ENCODE measurements around the gene OAF.

The OAF gene

DNA sequence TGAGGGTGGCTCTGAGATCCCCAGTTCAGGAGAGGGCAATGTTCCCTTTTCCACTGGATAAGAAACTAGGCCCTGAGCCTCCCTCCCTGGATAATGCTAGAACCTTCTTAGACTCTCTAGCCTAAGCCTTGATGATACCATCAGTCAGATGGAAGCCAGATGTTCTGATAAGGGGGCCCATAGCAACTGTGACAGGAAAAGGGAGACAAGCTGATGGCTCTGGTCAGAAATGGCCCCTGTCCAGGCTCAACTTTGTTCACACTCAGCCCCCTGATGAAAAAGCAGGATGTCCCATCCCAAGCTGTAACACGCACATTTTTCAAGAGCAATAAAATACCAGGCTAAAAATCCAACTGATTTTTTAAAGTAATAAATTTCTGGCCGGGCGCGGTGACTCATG lies 7.2 kb upstream of the OAF start:
- no peak overlapping the region for H3K27ac ChIP-seq
- no peak for TF ChIP-seq EZH2 (IDR thresholded peaks at IDR 0.05)
- TF ChIP-seq FOXP2 (optimal IDR thresholded peaks at IDR 0.05; ENCODE audit: control extremely low read depth, extremely low read length, insufficient read depth) = no peak
- H3K9me3 ChIP-seq (ENCODE audit: low read depth, low read length) = no peaks in the 10 kb centered on the region
- H3K9ac ChIP-seq (ENCODE audit: insufficient read length) = no peak overlapping the region
- no peak for DNase-seq (ENCODE audit: low read depth, low spot score)
- H3K4me3 ChIP-seq = no peak overlapping the region
- H3K36me3 ChIP-seq (ENCODE audit: insufficient read depth, low read length) = no peaks in the 10 kb centered on the region

DNA sequence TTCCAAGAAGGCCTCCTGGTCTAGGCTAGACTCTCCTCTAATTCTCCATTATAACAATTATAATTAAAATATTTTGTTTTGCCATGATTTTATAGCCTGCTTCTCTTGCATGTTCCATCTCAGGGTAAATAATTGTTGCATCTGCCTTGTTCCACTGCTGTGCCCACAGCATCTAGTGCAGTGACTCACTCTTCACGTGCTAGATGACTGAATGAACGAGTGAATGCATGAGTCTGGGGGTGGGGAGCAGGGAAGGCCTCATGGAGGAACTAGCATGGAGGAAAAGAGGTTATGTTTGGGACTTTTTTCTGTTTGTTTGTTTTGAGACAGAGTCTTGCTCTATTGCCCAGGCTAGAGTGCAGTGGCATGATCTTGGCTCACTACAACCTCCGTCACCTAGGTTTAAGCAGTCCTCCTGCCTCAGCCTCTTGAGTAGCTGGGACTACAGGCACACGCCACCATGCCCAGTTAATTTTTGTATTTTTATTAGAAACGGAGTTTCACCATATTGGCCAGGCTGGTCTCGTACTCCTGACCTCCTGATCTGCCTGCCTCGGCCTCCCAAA lies 5.2 kb upstream of the OAF start:
- Histone ChIP-seq H3K36me3 (ENCODE audit: insufficient read depth, low read length) (no peaks in the 10 kb centered on the region), H3K9me3 (ENCODE audit: low read depth, low read length) (no peaks in the 10 kb centered on the region), H3K27ac (no peak overlapping the region), H3K9ac (ENCODE audit: insufficient read length) (no peak overlapping the region), H3K4me3 (no peak overlapping the region)
- no peak for TF ChIP-seq POLR2AphosphoS5 (IDR thresholded peaks at IDR 0.05; ENCODE audit: borderline replicate concordance, low read depth, low read length)
- TF ChIP-seq EZH2 (IDR thresholded peaks at IDR 0.05) = no peak
- TF ChIP-seq FOXP2 (optimal IDR thresholded peaks at IDR 0.05; ENCODE audit: control extremely low read depth, extremely low read length, insufficient read depth) = no peak
- DNase-seq (ENCODE audit: low read depth, low spot score) = no peak

DNA sequence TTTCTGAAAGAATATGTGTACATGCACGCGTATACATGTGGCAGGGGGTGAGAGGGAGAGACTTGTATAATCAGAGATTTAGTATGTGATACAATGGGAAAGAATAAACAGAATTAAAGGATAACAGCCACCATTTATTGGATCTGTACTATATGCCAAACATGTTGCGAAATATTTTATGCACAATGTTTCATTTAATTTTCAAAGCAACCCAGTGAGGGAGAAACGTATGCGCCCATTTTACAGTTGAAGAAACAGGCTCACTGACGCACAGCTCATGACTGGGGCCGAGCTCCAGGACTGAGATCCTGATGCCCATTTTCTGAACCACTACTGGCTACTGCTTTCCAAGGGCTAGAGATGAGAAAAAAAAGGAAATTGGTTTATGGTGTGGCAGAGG lies 3.3 kb upstream of the OAF start:
- Histone ChIP-seq H3K27ac (no peak overlapping the region), H3K9ac (ENCODE audit: insufficient read length) (no peak overlapping the region), H3K36me3 (ENCODE audit: insufficient read depth, low read length) (no peaks in the 10 kb centered on the region), H3K9me3 (ENCODE audit: low read depth, low read length) (no peaks in the 10 kb centered on the region), H3K4me3 (no peak overlapping the region)
- no peak for DNase-seq (ENCODE audit: low read depth, low spot score)
- TF ChIP-seq FOXP2 (optimal IDR thresholded peaks at IDR 0.05; ENCODE audit: control extremely low read depth, extremely low read length, insufficient read depth) (no peak), POLR2AphosphoS5 (IDR thresholded peaks at IDR 0.05; ENCODE audit: borderline replicate concordance, low read depth, low read length) (no peak), EZH2 (IDR thresholded peaks at IDR 0.05) (no peak)

DNA sequence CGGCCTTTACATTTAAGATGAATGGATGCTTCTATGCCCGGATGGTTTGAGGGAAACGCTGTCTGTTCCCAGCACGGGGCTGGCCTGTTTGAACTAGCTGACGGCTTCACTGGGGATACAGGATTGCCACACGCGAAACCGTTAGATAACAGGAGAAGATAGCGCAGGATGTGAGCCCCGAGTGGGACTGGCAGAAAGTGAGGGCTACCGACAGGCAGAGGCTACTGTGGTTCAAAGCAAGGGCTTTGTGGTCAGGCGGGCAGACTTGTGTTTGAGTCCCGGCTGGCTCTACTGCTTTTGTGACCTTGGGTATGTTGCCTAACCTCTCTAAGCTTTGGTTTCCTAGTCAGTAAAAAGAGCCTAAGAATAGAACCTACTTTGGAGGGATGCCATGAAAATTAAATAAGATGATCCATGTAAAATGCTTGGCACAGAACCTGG lies 2.8 kb upstream of the OAF start:
- H3K36me3 ChIP-seq (ENCODE audit: insufficient read depth, low read length) = no peaks in the 10 kb centered on the region
- no peak overlapping the region for H3K9ac ChIP-seq (ENCODE audit: insufficient read length)
- no peak for DNase-seq (ENCODE audit: low read depth, low spot score)
- TF ChIP-seq POLR2AphosphoS5 (IDR thresholded peaks at IDR 0.05; ENCODE audit: borderline replicate concordance, low read depth, low read length) (no peak), FOXP2 (optimal IDR thresholded peaks at IDR 0.05; ENCODE audit: control extremely low read depth, extremely low read length, insufficient read depth) (no peak), EZH2 (IDR thresholded peaks at IDR 0.05) (no peak)
- no peaks in the 10 kb centered on the region for H3K9me3 ChIP-seq (ENCODE audit: low read depth, low read length)
- H3K4me3 ChIP-seq = no peak overlapping the region
- H3K27ac ChIP-seq = no peak overlapping the region

DNA sequence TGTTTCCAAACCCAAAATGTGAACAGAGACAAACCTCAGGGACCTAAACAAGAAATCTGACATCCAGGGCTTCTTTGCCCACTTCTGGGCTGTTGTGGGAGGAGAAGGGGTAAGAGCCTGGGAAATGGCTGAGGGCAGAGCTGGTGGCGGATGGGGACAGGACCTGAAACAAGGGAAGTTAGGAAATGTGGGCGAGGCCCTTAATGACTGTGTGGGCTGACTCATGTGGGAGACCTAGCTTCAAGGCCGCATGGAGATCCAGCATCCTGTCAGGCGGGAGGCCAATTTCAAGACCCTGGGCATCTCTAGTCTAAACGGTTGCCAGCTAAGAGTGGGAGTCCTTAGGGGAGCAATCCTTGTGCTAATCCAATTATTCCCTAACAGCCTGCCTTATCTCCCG lies 2.1 kb upstream of the OAF start:
- Histone ChIP-seq H3K9me3 (ENCODE audit: low read depth, low read length) (no peaks in the 10 kb centered on the region), H3K9ac (ENCODE audit: insufficient read length) (no peak overlapping the region), H3K4me3 (no peak overlapping the region), H3K27ac (no peak overlapping the region), H3K36me3 (ENCODE audit: insufficient read depth, low read length) (no peaks in the 10 kb centered on the region)
- TF ChIP-seq EZH2 (IDR thresholded peaks at IDR 0.05) = no peak
- no peak for DNase-seq (ENCODE audit: low read depth, low spot score)

DNA sequence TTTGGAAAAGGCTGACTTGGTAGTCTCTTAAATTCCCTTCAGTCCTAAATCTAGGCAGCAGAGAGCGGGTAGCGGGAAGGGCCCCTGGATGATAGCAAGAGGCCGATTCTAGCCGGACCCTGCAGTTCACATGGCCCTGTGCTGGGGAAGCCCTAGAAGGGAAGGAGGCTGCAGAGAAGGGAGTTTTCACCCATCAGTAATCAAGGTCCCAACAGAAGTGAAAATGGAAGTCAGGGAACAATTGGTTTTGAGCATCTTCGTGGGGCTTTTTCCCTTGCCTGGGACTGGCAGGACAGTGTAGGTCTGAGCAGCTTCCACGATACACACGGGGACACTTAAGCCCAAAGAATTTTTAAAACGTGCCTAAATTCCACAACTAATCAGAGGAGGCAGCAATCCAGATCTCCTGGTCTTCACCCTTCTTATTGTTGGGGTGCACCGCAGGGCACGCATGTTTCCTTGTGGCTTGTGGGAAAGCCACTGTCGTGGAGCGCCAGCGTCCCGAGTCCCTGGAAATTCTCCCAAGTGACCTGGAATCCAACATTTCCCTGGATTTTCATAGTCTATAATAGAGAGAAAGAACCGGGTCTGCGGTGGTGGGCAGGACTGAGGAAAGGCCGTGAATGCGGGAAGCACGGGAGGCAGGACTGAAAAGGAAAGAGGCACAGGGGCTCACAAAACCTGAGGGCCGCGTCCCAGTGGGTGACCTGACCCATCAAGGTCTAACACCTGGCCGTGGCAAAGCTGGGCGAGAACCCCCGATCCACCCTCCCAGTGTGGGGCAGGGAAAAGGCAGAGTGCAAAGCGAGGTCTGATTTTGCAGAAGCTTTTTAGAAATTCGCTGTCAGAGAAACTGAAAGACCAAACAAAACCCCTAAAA lies 846 bp upstream of the OAF start:
- Histone ChIP-seq H3K9ac (ENCODE audit: insufficient read length) (peak overlapping the region; percentile 66), H3K36me3 (ENCODE audit: insufficient read depth, low read length) (peaks cover 7% of the 10 kb centered on the region; the same call in 1 of the 2 replicates), H3K9me3 (ENCODE audit: low read depth, low read length) (no peaks in the 10 kb centered on the region), H3K27ac (no peak overlapping the region), H3K4me3 (peak overlapping the region; percentile 77)
- DNase-seq (ENCODE audit: low read depth, low spot score) = no peak
- no peak for TF ChIP-seq EZH2 (IDR thresholded peaks at IDR 0.05)

DNA sequence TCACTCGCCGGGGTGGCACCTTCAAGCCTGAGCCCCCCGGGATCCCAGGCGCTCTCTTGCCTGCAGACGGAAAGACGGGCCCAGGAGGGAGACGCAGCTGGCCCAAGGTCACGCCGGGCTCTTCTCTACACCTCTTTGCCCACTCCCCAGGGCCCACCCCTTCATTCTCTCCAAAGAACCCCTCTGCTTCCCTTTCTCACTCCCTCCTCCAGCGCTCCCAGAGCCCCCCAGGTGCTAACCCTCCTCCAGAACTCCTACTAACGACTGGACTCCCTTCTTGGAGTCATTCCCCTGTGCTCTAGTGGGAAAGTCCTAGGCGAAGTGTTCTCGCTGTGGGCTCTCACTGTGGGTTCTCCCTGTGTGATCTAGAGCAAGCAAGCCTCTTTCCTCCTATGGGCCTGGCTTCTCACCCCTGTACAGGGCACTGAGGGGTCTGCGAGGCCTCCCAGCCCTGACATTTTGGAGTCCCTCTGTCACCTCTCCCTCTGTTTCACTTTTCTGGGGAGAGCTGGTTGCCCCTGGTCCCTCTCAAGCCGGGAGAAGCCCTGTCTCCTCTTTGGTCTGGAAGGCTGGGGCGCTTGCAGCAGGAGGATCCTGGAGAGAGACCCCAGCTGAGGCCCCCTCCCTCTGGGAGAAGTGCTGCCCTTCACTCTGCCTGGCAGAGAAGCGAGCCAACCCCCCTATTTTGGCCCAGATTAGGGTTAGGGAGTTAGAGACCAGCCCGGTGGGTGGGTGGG lies 858 bp downstream of the OAF start:
- no peak for DNase-seq (ENCODE audit: low read depth, low spot score)
- peak overlapping the region; percentile 66 for H3K9ac ChIP-seq (ENCODE audit: insufficient read length)
- H3K27ac ChIP-seq = no peak overlapping the region

DNA sequence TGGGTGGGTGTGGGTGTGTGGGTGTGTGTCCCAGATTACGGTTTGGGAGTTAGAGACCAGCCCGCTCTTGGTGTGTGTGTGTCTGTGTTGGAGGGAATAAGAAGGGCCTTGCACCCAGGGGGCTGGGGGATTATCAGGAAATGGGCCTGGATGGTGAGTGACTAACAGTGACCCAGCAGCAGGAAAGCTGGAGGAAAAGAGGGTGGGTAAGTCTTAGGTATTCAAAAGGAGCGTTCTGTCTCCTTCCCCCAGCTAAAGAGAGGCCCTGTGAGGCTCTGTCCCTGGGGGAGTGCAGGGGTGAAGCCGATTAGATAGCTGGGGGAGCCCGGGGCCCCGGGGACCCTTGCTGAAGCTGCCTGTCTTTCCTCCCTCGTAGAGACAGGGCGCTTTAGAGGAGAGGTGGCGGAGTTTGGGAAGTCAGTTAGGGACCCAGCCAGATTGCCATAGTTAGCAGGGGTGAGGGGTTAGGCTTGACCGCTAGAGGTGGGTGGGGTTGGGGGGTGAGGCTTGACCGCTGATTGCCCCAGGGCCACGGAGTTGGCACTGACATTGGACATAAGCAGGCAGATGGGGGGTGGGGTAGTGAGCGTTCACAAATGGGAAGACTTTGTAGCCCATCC lies 1.5 kb downstream of the OAF start:
- H3K4me3 ChIP-seq = peak overlapping the region; percentile 77
- H3K27ac ChIP-seq = no peak overlapping the region
- DNase-seq (ENCODE audit: low read depth, low spot score) = no peak
- no peaks in the 10 kb centered on the region for H3K9me3 ChIP-seq (ENCODE audit: low read depth, low read length)
- H3K36me3 ChIP-seq (ENCODE audit: insufficient read depth, low read length) = peaks cover 7% of the 10 kb centered on the region; the same call in 1 of the 2 replicates
- H3K9ac ChIP-seq (ENCODE audit: insufficient read length) = no peak overlapping the region
- TF ChIP-seq EZH2 (IDR thresholded peaks at IDR 0.05) = no peak
- no peak for TF ChIP-seq POLR2AphosphoS5 (IDR thresholded peaks at IDR 0.05; ENCODE audit: borderline replicate concordance, low read depth, low read length)
- TF ChIP-seq FOXP2 (optimal IDR thresholded peaks at IDR 0.05; ENCODE audit: control extremely low read depth, extremely low read length, insufficient read depth) = no peak

More for the DNA sequence above, 858 bp downstream of the OAF start:
- peaks cover 7% of the 10 kb centered on the region; the same call in 1 of the 2 replicates for H3K36me3 ChIP-seq (ENCODE audit: insufficient read depth, low read length)
- TF ChIP-seq POLR2AphosphoS5 (IDR thresholded peaks at IDR 0.05; ENCODE audit: borderline replicate concordance, low read depth, low read length) (no peak), EZH2 (IDR thresholded peaks at IDR 0.05) (no peak), FOXP2 (optimal IDR thresholded peaks at IDR 0.05; ENCODE audit: control extremely low read depth, extremely low read length, insufficient read depth) (no peak)
- H3K4me3 ChIP-seq = peak overlapping the region; percentile 77
- no peaks in the 10 kb centered on the region for H3K9me3 ChIP-seq (ENCODE audit: low read depth, low read length)
